ENCODE results near the gene NKX1-1. TPM values are rescaled to one million over a fixed set of nuclear protein-coding genes. Genes with fewer than 3 reads are reported as not detected.
"Not testable (repeated sequence)": the region's sequence is repeated elsewhere in the genome, so short reads cannot be mapped to it uniquely, and the experiment has no call there.

Gene NKX1-1
- total RNA-seq, 2 donors from 2014 or later: not detected

DNA sequence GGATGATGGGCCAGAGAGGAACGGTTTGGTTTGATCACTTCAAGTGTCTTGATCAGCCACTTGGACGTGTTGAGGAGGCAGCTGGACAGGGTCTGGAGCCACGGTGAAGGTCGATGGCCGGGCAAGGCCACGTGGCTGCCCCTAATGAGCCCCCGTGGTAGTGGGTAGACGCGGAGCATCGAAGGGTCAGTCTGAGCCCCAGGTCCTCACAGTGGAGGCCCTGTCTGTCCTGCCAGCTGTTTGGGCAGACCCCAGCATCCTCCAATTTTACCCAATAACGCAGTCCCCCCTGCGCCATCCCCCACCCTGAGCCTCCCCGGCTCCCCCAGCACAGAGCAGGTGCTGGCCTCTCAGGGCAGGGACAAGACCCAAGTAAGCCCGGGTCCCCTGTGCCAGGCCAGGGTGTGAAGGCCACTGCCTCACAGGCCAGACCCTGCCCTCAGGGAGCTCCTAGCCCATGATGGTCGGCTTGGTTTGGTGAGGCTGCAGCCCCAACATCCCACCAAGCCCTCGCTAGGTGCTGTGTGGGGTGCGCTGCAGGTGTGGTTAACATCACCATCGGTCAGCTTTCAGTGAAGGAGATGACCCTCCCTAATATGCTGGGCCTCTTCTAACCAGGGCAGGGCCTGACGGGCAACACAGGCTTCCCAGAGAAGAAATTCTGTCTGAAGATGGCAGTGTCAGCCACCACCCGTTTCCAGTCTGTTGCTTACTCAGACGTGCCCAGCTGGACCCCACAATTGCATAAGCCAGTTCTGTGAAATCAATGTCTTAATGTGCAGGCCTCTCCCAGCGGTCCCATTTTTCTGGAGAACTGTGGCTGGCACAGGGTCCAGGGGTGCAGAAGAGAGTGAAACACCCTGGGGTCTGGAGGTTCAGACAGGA, 40.5 kb upstream of the NKX1-1 start:
- DNase-seq: no peak
- no peaks in the 10 kb centered on the region for H3K36me3 ChIP-seq
- H3K4me3 ChIP-seq: no peak overlapping the region
- no peaks in the 10 kb centered on the region for H3K4me1 ChIP-seq
- TF ChIP-seq, protein P1, sequence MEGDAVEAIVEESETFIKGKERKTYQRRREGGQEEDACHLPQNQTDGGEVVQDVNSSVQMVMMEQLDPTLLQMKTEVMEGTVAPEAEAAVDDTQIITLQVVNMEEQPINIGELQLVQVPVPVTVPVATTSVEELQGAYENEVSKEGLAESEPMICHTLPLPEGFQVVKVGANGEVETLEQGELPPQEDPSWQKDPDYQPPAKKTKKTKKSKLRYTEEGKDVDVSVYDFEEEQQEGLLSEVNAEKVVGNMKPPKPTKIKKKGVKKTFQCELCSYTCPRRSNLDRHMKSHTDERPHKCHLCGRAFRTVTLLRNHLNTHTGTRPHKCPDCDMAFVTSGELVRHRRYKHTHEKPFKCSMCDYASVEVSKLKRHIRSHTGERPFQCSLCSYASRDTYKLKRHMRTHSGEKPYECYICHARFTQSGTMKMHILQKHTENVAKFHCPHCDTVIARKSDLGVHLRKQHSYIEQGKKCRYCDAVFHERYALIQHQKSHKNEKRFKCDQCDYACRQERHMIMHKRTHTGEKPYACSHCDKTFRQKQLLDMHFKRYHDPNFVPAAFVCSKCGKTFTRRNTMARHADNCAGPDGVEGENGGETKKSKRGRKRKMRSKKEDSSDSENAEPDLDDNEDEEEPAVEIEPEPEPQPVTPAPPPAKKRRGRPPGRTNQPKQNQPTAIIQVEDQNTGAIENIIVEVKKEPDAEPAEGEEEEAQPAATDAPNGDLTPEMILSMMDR (IDR thresholded peaks at IDR 0.05): no peak
- no peak overlapping the region for H3K27ac ChIP-seq
- no peaks in the 10 kb centered on the region for H3K27me3 ChIP-seq
- H3K9me3 ChIP-seq: no peaks in the 10 kb centered on the region
- intact Hi-C loops (cut with DNase I): no loop called here
- H3K9ac ChIP-seq (ENCODE audit: low read depth in 2 of 2, low read length in 2 of 2): no peak overlapping the region

DNA sequence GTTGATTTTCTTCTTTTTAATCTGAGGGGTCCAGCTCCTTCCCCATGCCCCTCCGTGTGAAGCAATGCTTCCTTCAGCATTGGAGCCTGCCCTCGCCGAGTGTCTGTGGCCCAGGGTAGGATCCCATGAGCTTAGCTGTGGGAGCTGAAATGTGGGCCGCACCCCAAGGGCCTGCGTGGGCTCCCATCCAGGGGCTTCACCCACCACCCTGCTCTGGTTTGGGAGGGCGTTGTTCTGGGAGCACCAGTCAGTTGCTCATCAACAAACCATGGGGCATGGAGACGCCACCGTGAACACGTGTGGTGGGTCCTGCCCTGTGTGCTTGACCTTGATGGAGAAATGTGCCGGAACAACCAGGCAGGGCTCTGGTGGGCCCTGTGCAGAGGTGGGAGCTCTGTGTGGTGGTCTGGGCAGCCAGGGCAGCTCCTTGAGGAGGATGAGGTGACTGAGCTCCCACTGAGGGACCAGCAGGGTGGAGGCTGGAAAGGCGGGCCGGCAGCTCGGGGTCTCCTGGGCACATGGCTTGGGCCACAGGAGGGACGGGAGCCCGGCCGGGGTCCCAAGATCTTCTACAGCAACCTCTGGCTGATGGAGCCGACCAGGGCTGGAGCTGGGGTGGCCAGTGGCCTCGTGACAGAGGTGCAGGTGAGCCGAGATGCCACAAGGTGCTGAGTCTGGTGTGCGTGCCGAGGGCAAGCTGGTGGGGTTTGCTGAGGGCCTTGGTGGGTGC, 39.6 kb upstream of the NKX1-1 start:
- Histone ChIP-seq H3K27me3 (no peaks in the 10 kb centered on the region), H3K36me3 (no peaks in the 10 kb centered on the region), H3K9me3 (no peaks in the 10 kb centered on the region), H3K4me3 (no peak overlapping the region), H3K4me1 (no peaks in the 10 kb centered on the region), H3K9ac (ENCODE audit: low read depth in 2 of 2, low read length in 2 of 2) (no peak overlapping the region), H3K27ac (no peak overlapping the region)
- TF ChIP-seq, protein P1 (IDR thresholded peaks at IDR 0.05): no peak
- intact Hi-C loops (cut with DNase I): no loop called here
- no peak for DNase-seq

DNA sequence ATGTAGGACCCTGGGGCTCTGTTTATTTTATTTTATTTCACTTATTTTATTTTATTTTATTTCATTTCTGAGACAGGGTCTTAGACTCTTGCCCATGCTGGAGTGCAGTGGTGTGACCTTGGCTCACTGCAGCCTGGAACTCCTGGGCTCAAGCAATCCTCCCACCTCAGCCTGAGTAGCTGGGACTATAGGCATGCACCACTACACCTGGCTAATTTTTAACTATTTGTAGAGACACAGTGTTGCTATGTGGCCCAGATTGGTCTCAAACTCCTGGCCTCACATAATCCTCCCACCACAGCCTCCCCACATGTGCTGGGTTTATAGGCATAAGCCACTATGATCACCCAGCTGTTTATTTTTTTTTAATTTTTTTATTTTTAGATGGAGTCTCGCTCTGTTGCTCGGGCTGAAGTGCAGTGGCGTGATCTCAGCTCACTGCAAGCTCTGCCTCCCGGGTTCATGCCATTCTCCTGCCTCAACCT, 37.5 kb upstream of the NKX1-1 start:
- H3K9ac ChIP-seq (ENCODE audit: low read depth in 2 of 2, low read length in 2 of 2); DNase-seq; H3K36me3 ChIP-seq; H3K27ac ChIP-seq; intact Hi-C loops (cut with DNase I); H3K4me3 ChIP-seq; H3K9me3 ChIP-seq; H3K27me3 ChIP-seq; H3K4me1 ChIP-seq: not testable (repeated sequence)

DNA sequence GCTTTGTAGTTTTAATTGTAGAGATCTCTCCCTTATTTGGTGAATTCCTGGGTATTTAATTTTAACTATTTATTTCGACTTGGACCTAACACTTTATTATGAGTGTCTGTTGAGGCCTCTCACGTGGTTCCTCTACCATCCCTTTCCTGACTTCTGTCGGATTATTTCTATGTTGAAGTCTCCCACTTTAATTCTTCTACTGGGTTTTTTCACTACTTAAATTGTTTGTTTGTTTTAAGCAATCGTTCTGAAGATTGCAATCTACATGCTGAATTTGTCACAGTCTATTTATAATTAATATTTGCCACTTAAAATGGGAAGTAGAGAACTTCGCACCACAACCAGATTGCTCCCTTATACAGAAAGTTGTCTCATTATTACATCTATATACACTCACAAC, 20.8 kb upstream of the NKX1-1 start:
- DNase-seq: no peak
- Histone ChIP-seq H3K36me3 (no peaks in the 10 kb centered on the region), H3K27me3 (no peaks in the 10 kb centered on the region), H3K9me3 (no peaks in the 10 kb centered on the region), H3K9ac (ENCODE audit: low read depth in 2 of 2, low read length in 2 of 2) (no peak overlapping the region), H3K4me1 (no peaks in the 10 kb centered on the region), H3K27ac (no peak overlapping the region), H3K4me3 (no peak overlapping the region)
- TF ChIP-seq, protein P1 (IDR thresholded peaks at IDR 0.05): no peak
- intact Hi-C loops (cut with DNase I): no loop called here

DNA sequence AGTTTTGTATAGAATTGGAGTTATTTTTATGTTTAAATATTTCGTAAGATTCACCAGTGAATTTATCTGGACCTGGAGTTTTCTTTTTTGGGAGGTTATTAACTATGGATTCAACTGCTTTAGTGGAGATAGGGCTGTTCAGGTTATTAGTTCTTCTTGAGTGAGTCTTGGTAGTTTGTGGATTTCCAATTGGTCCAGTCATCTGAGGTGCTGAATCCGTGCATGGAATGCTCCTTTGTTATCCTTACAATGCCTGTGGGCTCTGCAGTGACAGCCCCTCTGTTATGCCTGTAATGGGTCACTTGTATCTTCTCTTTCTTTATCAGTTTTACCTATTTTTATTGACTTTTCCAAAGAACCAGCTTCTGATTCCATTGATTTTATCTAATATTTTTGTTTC, 15.4 kb upstream of the NKX1-1 start:
- intact Hi-C loops (cut with DNase I): no loop called here
- TF ChIP-seq, protein P1 (IDR thresholded peaks at IDR 0.05): no peak
- Histone ChIP-seq H3K27ac (no peak overlapping the region), H3K4me3 (no peak overlapping the region), H3K36me3 (no peaks in the 10 kb centered on the region), H3K9ac (ENCODE audit: low read depth in 2 of 2, low read length in 2 of 2) (no peak overlapping the region), H3K4me1 (no peaks in the 10 kb centered on the region), H3K27me3 (no peaks in the 10 kb centered on the region), H3K9me3 (no peaks in the 10 kb centered on the region)
- DNase-seq: no peak
